Measurements from ENCODE around the gene PLA2G2C. TPM values are rescaled to one million over a fixed set of nuclear protein-coding genes. Genes with fewer than 3 reads are reported as not detected.

Gene PLA2G2C
- total RNA-seq, 2 experiments from 2014 or later = not detected

DNA sequence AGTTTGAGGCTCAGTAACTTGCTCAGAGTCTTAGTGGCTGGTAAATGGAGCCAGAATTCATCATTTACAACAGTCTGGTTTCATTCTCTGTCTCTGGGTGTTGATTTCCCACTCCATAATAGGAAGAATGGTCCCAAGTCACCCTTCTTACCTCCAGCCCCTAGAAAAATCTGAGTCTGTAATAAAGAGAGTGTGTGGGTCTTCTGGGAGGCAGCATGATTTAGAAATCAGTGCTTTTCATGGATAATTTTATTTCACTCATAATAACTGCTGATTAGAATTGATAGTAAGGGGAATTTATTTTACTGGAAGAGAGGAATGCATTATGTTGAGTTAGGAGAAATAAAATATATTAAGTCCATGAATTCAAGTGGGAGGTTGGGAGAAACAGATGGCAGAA lies 69.1 kb downstream of the PLA2G2C start:
- Mint-ChIP-seq H3K27ac (no peak overlapping the region), H3K36me3 (ENCODE audit: low read depth) (no peaks in the 10 kb centered on the region), H3K27me3 (peaks cover 31% of the 10 kb centered on the region), H3K4me3 (no peak overlapping the region), H3K4me1 (ENCODE audit: low read depth) (no peaks in the 10 kb centered on the region), H3K9me3 (no peaks in the 10 kb centered on the region)
- H3K27me3 ChIP-seq (ENCODE audit: control insufficient read depth in 1 of 2, insufficient read depth in 2 of 2, low read length in 2 of 2) = peaks cover 0 to 2% of the 10 kb centered on the region in 2 experiments
- no peak for DNase-seq
- no peaks in the 10 kb centered on the region for H3K4me1 ChIP-seq (ENCODE audit: insufficient read depth, low read length)
- no peak for ATAC-seq (ENCODE audit: poor library complexity)
- intact Hi-C loops (cut with DNase I, micrococcal nuclease) = no loop called here
- H3K27ac ChIP-seq (ENCODE audit: low read depth in 1 of 2, low read length in 2 of 2) = no peak overlapping the region
- H3K4me3 ChIP-seq (ENCODE audit: low read length) = no peak overlapping the region
- POLR2A ChIA-PET = no interaction called here
- no peaks in the 10 kb centered on the region for H3K36me3 ChIP-seq (ENCODE audit: insufficient read depth, low read length)
- TF ChIP-seq, protein P1, sequence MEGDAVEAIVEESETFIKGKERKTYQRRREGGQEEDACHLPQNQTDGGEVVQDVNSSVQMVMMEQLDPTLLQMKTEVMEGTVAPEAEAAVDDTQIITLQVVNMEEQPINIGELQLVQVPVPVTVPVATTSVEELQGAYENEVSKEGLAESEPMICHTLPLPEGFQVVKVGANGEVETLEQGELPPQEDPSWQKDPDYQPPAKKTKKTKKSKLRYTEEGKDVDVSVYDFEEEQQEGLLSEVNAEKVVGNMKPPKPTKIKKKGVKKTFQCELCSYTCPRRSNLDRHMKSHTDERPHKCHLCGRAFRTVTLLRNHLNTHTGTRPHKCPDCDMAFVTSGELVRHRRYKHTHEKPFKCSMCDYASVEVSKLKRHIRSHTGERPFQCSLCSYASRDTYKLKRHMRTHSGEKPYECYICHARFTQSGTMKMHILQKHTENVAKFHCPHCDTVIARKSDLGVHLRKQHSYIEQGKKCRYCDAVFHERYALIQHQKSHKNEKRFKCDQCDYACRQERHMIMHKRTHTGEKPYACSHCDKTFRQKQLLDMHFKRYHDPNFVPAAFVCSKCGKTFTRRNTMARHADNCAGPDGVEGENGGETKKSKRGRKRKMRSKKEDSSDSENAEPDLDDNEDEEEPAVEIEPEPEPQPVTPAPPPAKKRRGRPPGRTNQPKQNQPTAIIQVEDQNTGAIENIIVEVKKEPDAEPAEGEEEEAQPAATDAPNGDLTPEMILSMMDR (IDR thresholded peaks at IDR 0.05) = no peak
- no peaks in the 10 kb centered on the region for H3K9me3 ChIP-seq (ENCODE audit: control insufficient read depth in 1 of 2, insufficient read depth in 1 of 2, low read length in 2 of 2)
- CTCF ChIA-PET = no interaction called here

DNA sequence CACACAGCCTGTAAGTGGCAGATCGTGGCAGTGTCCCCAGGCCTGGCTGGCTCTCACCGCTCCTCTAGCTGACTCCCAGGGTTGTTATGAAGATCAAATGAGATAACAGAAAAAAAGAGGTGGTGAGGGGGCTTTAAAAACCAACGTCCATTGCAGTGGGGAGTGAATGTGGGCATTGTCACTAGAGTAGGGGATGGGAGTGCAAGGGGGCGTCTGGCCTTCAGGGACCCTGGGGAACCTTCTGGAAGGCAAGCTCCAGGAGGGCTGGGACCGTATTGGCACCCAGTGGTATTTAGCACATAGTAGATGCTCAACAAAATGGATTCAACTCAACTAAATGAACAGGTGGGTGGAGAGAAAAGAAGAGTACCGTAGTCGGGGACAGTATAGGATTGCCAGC lies 70.4 kb downstream of the PLA2G2C start:
- ATAC-seq (ENCODE audit: poor library complexity) (no peak), DNase-seq (no peak)
- CTCF ChIA-PET = no interaction called here
- intact Hi-C loops (cut with DNase I, micrococcal nuclease) = no loop called here
- H3K36me3 ChIP-seq (ENCODE audit: insufficient read depth, low read length) = no peaks in the 10 kb centered on the region
- H3K4me3 ChIP-seq (ENCODE audit: low read length) = no peak overlapping the region
- no peak overlapping the region for H3K27ac ChIP-seq (ENCODE audit: low read depth in 1 of 2, low read length in 2 of 2)
- Mint-ChIP-seq H3K36me3 (ENCODE audit: low read depth) (no peaks in the 10 kb centered on the region), H3K4me3 (no peak overlapping the region), H3K27me3 (peaks cover 24% of the 10 kb centered on the region), H3K9me3 (no peaks in the 10 kb centered on the region), H3K4me1 (ENCODE audit: low read depth) (no peaks in the 10 kb centered on the region), H3K27ac (no peak overlapping the region)
- peaks cover 0 to 2% of the 10 kb centered on the region in 2 experiments for H3K27me3 ChIP-seq (ENCODE audit: control insufficient read depth in 1 of 2, insufficient read depth in 2 of 2, low read length in 2 of 2)
- H3K9me3 ChIP-seq (ENCODE audit: control insufficient read depth in 1 of 2, insufficient read depth in 1 of 2, low read length in 2 of 2) = no peaks in the 10 kb centered on the region
- no peaks in the 10 kb centered on the region for H3K4me1 ChIP-seq (ENCODE audit: insufficient read depth, low read length)
- POLR2A ChIA-PET = no interaction called here
- TF ChIP-seq, protein P1 (IDR thresholded peaks at IDR 0.05) = no peak

DNA sequence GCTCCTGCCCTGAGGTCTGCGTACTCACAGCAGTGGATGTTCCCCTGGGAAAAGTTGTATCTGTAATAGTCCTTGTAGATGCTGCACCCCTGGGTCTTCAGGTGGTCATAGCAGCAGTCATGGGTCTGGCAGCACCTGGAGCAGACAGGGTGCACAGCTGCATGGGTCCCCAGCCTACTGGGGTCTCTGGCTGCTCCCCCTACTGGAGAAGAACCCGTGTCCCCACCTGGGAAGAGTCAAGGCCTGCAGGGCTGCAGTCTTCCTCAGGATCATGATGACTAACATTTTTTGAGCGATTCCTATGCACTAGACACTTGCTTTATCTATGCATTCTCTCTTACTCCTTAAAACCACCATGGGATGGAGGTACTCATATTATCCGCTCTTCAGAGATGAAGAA lies 70.8 kb downstream of the PLA2G2C start:
- TF ChIP-seq, protein P1 (IDR thresholded peaks at IDR 0.05) = no peak
- Mint-ChIP-seq H3K9me3 (no peaks in the 10 kb centered on the region), H3K4me3 (no peak overlapping the region), H3K27me3 (peaks cover 24% of the 10 kb centered on the region), H3K27ac (no peak overlapping the region), H3K36me3 (ENCODE audit: low read depth) (no peaks in the 10 kb centered on the region), H3K4me1 (ENCODE audit: low read depth) (no peaks in the 10 kb centered on the region)
- ChIA-PET CTCF (no interaction called here), POLR2A (no interaction called here)
- intact Hi-C loops (cut with DNase I, micrococcal nuclease) = no loop called here
- H3K4me1 ChIP-seq (ENCODE audit: insufficient read depth, low read length) = no peaks in the 10 kb centered on the region
- H3K4me3 ChIP-seq (ENCODE audit: low read length) = no peak overlapping the region
- ATAC-seq (ENCODE audit: poor library complexity) = no peak
- peaks cover 0 to 5% of the 10 kb centered on the region in 2 experiments for H3K27me3 ChIP-seq (ENCODE audit: control insufficient read depth in 1 of 2, insufficient read depth in 2 of 2, low read length in 2 of 2)
- H3K9me3 ChIP-seq (ENCODE audit: control insufficient read depth in 1 of 2, insufficient read depth in 1 of 2, low read length in 2 of 2) = no peaks in the 10 kb centered on the region
- no peak for DNase-seq
- no peak overlapping the region for H3K27ac ChIP-seq (ENCODE audit: low read depth in 1 of 2, low read length in 2 of 2)
- no peaks in the 10 kb centered on the region for H3K36me3 ChIP-seq (ENCODE audit: insufficient read depth, low read length)
